ENCODE results near the gene ADGRL1. TPM values are rescaled to one million over a fixed set of nuclear protein-coding genes. Genes with fewer than 3 reads are reported as not detected.

Gene ADGRL1
- total RNA-seq, 1 donor, result 1.7 TPM

DNA sequence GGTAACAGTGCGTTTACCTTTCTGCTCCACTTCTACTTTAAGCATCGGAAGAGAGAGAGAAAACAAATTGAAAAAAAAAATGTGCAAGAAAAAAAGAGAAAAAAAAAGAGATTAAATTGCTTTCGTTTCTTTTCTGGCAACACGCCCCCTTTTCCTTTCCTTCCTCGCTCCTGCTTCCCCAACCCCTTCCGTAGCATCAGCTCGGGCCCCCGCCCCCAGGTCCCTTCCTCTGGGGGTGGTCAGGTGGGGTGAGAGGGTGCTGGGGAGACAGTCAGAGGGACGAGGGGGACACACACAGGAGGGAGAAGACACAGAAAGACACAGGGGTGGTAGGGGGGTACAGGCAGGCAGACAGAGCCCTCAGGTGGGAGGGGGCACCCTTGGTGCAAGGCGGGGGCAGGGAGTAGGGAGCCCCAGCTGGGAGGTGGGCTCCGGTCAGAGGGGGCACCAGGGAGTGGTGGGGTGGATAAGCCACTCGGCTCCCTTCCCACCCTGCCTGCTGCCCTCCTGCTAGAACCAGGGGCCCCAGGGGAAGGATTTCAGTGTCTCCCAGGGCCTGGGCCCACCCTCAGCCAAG lies 38.9 kb downstream of the ADGRL1 start:
- no peak overlapping the region for H3K4me3 ChIP-seq (ENCODE audit: low read depth, low read length)
- DNase-seq (ENCODE audit: low read depth), result no peak
- TF ChIP-seq, protein P1, sequence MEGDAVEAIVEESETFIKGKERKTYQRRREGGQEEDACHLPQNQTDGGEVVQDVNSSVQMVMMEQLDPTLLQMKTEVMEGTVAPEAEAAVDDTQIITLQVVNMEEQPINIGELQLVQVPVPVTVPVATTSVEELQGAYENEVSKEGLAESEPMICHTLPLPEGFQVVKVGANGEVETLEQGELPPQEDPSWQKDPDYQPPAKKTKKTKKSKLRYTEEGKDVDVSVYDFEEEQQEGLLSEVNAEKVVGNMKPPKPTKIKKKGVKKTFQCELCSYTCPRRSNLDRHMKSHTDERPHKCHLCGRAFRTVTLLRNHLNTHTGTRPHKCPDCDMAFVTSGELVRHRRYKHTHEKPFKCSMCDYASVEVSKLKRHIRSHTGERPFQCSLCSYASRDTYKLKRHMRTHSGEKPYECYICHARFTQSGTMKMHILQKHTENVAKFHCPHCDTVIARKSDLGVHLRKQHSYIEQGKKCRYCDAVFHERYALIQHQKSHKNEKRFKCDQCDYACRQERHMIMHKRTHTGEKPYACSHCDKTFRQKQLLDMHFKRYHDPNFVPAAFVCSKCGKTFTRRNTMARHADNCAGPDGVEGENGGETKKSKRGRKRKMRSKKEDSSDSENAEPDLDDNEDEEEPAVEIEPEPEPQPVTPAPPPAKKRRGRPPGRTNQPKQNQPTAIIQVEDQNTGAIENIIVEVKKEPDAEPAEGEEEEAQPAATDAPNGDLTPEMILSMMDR (IDR thresholded peaks at IDR 0.05; ENCODE audit: insufficient read depth, low read depth, low read length), result no peak

- TF ChIP-seq, protein P1 (IDR thresholded peaks at IDR 0.05; ENCODE audit: insufficient read depth, low read depth, low read length), result no peak
- no peak overlapping the region for H3K4me3 ChIP-seq (ENCODE audit: low read depth, low read length)
- no peak for DNase-seq (ENCODE audit: low read depth)
These were observed 39.8 kb downstream of the ADGRL1 start for GRCh38 chr19:14165990-14166830.

DNA sequence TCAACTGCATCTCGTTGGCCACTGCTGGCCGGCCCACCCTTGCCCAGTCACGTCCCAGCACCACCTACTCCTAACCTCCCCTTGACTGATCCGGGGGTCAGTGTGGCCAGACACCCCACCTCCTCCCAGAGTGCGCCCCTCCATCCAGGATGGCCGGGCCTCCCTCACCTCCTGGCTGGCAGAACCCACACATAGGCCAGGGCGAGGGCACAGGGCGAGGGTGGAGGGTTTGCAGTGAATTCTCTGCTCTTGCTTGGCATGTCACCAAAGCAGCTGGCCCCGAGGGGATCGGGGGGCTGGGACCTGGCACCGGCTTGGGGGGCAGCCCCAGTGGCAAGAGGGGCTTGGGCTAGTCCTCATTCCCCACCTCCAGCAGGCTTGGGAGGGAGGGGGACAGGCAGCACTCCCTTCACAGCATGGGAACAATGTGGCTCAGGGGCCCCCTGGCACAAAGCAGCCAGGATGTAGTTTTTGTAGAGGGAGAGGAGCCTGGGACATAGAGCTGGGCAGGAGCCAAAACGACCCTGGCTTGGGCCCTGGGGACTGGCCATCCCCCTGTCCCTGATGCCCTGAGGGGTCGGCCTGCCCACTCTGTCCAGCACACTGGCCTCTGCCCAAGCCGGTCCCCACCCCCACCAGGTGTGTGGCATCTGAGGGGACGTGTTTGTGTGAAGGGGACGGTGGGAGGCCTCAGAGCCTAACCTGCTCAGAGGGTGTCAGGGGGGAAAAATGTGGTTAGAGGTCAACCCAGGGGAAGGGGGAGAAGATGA lies 41.1 kb downstream of the ADGRL1 start:
- no peak overlapping the region for H3K4me3 ChIP-seq (ENCODE audit: low read depth, low read length)
- DNase-seq (ENCODE audit: low read depth), result no peak
- TF ChIP-seq, protein P1 (IDR thresholded peaks at IDR 0.05; ENCODE audit: insufficient read depth, low read depth, low read length), result no peak

DNA sequence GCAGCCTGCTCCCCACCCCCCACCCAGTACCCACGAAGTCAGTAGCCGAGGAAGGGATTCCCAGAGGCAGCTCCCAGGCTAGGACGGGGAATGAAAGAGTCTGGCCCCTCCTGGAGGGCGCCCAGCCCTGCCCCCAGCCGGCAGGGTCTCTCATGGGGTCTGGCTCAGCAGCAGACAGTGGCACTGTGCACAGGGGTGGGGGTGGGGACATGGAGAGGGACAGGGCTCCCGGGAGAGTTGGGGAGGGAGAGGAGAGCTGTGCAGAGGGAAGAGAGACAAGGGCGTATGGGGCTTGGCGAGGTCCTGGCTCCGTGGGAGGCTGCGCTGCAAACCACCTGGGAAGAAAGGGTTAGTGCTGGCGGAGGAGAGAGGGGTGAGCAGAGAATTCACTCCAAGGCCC lies 41.9 kb downstream of the ADGRL1 start:
- no peak for DNase-seq (ENCODE audit: low read depth)
- no peak overlapping the region for H3K4me3 ChIP-seq (ENCODE audit: low read depth, low read length)
- TF ChIP-seq, protein P1 (IDR thresholded peaks at IDR 0.05; ENCODE audit: insufficient read depth, low read depth, low read length), result no peak

DNA sequence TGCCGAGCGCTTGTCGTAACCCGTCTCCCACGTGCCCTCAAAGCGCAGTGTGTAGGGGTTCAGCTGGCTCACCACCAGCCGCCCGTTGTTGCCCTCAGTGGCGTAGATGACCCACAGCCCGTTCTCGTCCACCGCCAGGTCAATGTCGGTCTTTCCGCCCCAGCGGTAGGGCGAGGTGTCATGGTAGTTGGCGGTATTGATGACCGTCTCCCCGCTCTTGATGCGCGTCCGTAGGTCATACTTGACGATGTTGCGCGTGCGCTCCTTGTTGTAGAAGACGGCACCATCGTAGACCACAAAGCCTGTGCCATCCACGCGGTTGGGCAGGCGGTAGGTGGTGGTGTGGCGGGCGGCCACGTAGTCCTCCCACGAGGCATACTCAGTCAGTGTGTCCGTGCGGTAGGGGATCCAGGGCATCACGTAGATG lies 43.1 kb downstream of the ADGRL1 start:
- no peak for DNase-seq (ENCODE audit: low read depth)
- TF ChIP-seq, protein P1 (IDR thresholded peaks at IDR 0.05; ENCODE audit: insufficient read depth, low read depth, low read length), result no peak
- no peak overlapping the region for H3K4me3 ChIP-seq (ENCODE audit: low read depth, low read length)

DNA sequence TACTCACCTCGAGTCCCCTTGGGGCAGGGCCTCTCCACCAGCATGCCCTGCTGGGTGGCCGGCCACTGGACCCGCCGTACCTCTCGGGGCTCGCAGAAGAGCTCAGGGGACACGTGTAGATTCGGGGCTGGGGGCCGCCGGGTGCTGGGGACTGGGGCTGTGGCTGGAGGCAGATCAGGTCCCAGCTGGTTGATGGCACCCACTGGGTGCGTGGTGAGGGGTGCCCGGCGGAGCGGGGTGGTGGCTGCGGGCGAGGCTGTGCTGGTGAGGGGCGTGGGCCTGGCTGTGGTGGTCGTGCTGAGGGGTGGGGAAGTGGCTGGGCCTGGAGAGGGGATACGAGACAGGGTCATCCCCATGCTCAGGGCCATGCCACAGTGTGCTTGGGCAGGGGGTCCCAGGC lies 44.7 kb downstream of the ADGRL1 start:
- no peak for DNase-seq (ENCODE audit: low read depth)
- H3K4me3 ChIP-seq (ENCODE audit: low read depth, low read length), result no peak overlapping the region
- TF ChIP-seq, protein P1 (IDR thresholded peaks at IDR 0.05; ENCODE audit: insufficient read depth, low read depth, low read length), result no peak

All from fibroblast of villous mesenchyme (primary cell).